CD1c-positive myeloid dendritic cell (primary cell): ENCODE measurements around the gene DGLUCY.
"Not testable (repeated sequence)": the region's sequence is repeated elsewhere in the genome, so short reads cannot be mapped to it uniquely, and the experiment has no call there.

Experiments used
- DNase-seq: peaks from one replicate; pipeline ENCODE4 v3.0.0-alpha.2; 2016; ENCODE audit errors: extremely low spot score

DGLUCY gene

GRCh38 chr14:91167380-91167770 lies 53.5 kb downstream of the DGLUCY start:
- no peak for DNase-seq

DNA sequence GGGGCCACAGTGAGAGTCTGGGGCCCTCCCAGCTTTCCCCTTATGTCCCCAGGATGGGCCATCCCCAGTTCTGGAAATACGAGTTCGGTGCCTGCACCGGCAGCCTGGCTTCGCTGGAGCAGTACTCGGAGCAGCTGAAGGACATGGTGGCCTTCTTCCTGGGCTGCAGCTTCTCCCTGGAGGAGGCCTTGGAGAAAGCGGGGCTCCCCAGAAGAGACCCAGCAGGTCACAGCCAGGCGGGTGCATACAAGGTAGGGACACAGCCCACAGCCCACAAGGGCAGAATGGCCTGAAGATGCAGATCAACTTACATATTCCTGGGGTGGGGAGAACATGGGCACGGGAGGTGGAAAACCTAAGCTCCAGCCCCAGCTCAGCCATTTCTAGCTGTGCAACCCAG lies 56.1 kb downstream of the DGLUCY start:
- DNase-seq: no peak

GRCh38 chr14:91170504-91171121 lies 56.7 kb downstream of the DGLUCY start:
- DNase-seq: no peak

GRCh38 chr14:91171291-91171690 lies 57.4 kb downstream of the DGLUCY start:
- DNase-seq: no peak

DNA sequence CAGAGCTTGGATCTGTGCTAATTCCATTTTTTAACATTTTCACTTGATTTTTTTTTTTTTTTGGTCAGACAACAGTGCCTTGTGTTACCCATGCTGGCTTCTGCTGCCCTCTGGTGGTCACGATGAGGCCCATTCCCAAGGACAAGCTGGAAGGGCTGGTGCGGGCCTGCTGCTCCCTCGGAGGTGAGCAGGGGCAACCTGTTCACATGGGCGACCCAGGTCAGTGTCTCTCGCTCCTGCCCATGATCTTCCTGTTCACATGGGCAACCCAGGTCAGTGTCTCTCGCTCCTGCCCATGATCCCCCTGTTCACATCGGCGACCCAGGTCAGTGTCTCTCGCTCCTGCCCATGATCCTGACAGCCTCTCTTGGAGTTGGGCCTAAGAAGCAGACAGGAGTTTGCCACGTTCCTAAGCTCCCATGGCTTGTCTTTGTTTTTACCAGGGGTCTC lies 59.4 kb downstream of the DGLUCY start:
- peak; percentile 69 for DNase-seq

GRCh38 chr14:91173904-91174303 lies 60.0 kb downstream of the DGLUCY start:
- no peak for DNase-seq

- no peak for DNase-seq
Observed at GRCh38 chr14:91175291-91176201, 61.7 kb downstream of the DGLUCY start.

DNA sequence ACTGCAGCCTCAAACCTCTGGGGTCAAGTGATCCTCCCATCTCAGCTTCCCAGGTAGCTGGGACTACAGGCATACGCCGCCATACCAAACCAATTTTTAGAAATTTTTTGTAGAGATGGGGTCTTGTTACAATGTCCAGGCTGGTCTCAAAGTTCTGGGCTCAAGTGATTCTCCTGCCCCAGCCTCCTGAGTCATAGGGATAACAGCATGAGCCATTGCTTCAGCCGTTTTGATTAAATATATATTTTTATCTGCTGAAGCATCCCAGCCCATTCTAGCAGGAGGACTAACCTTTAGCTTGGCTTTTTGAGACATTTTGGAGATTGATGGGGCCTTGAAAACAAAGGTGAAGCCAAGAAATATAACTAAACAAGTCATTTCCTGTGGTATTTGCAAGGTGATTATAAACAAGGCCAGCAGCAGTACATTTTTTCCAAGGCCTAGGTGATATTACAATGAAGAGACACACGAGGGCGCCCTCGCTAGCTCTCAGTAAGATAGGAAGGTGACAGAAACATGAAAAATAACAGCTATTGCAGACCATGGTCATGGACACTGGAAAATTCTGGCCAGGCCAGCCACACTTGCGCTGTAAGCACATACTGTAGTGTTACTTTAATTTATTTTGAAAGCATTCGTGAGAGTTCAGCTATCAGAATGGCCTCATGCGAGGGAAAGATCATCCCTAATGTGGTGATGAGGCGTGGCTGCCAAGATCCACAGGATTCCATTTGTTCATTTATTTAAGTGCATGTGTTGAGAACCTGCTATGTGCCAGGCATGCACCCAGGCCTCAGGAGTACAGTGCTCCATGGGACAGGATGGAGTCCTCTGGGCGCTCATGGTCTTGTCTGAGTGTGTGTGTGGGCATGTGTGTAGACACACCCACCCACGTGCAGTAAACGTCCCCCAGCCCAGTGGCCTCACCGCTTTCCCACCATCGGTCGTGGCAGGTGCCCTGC lies 63.5 kb downstream of the DGLUCY start:
- peak; percentile 76 for DNase-seq

GRCh38 chr14:91180611-91181010 lies 66.7 kb downstream of the DGLUCY start:
- no peak for DNase-seq

DNA sequence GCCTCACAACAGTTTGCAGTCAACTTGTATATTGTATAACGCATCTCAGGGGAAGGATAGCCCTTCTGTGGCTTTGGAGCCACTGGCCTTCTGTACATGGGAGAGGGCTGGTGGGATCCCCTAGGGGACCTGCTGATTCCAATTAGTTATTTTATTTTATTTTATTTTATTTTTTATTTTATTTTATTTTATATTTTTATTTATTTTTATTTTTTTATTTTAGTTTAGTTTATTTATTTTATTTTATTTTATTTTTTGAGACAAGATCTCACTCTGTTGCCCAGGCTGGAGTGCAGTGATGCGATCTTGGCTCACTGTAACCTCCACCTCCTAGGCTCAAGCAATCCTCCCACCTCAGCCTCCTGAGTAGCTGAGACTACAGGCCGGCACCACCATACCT lies 68.9 kb downstream of the DGLUCY start:
- DNase-seq: not testable (repeated sequence)

GRCh38 chr14:91184559-91184958 lies 70.7 kb downstream of the DGLUCY start:
- no peak for DNase-seq

DNA sequence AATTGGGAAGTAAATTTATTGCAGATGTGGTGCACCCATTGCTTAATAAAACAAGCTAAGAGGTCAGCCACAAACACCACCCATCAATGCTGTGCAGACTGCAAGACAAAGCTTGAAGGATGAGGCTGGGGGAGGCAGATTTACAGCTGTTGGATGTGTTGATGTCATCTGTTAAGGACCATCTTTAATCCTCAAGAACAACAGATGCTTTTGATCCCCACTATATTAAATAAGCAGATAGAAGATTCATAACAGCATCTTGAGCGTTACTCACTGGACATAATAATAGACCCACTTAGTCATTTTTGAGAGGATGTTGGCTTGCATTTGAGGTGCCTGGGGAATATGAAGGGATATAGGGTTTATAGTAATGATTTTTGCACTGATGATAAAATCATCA lies 71.8 kb downstream of the DGLUCY start:
- DNase-seq: no peak

DNA sequence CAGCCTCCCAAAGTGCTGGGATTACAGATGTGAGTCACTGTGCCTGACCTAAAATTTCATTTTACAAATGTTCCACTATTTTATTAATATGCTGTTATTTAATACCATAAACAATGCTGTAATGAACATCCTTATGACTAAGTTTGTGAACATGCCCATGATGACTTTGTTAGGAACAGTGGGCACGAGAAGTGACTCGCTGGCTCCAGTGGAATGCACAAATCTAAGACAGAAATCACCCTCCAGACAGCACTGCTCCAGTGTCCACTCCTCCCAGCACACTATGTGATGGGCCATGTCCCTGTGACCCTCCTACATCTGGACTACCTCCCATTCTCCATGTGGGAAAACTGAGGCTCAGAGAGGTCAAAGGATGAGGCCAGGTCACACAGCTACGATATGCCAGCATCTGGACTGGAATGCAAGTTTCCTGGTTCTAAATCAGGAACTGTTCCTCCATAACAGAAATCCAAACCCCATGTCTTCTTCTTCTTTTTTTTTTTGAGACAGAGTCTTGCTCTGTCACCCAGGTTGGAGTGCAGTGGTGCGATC lies 72.7 kb downstream of the DGLUCY start:
- DNase-seq: no peak

DNA sequence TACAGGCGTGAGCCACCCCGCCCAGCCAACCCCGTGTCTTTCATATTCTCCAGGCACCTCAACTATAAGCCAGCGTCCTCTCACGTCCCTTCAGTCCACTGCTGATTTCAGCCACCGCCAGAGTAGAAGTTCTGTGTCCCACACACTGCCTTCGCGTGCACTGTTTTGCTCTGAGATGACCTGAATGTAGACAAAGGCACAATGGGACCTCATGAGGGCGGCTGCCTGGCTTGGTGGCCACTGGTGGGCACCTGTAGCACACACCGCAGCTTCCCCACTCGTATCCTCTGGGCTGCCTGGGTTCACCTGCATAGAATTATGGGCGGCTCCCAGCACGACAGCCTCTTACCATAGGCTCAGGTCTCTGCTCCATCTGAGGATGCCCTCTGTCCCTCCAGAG lies 73.4 kb downstream of the DGLUCY start:
- DNase-seq: no peak

DNA sequence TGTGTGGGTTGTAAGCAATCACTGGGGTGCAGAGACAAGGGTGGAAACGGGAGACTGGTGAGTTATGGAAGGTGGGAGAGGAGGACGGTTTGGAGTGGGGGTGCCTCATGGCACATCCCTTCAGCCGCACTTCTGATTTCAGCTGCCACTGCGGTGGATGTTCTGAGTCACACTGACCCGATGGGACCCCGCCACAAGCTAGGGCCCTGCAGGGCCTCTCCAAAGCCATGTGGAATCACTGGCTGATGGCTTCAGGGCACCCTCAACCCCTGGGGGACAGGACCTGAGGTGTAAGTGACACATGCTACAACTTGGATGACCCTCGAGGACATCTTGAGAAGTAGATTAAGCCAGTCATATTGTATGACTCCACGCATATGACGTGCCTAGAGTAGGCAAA lies 77.0 kb downstream of the DGLUCY start:
- no peak for DNase-seq

DNA sequence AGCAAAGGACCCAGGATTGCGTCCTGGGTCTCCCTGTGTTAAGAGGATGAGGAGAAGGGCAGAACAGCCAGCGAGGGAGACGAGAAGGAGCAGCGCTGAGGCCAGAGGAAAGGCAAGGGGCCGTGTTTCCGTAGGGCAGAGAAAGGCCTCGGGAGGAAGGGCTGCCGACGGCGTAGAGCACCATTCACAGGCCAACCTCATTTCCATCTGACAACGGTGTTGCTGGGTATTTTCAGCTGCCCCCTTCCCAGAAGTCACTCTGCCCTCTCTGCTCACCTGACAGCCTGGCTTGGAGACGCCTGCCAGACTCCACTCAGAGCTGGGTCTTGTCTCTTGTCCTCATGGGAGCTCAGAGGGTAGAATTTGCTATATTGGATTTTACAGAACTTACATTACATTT lies 79.2 kb downstream of the DGLUCY start:
- no peak for DNase-seq

GRCh38 chr14:91195881-91196280 lies 82.0 kb downstream of the DGLUCY start:
- no peak for DNase-seq

DNA sequence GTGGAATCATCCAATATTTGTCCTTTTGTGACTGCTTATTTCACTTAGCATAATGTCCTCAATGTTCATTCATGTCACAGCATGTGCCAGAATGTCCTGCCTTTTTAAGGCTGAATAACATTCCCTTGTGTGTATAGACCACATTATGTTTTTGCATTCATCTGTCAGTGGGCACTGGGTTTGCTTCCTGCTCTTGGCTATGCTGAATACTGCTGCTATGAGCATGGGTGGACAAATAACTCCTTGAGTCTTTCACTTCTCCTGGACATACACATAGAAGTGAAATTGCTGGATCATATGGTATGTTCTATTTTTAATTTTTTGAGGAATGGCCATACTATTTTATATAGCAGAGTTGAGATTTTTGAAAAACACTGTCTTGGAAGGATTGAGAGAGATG lies 83.8 kb downstream of the DGLUCY start:
- no peak for DNase-seq

- not testable (repeated sequence) for DNase-seq
Observed at GRCh38 chr14:91200802-91201201, 86.9 kb downstream of the DGLUCY start.

DNA sequence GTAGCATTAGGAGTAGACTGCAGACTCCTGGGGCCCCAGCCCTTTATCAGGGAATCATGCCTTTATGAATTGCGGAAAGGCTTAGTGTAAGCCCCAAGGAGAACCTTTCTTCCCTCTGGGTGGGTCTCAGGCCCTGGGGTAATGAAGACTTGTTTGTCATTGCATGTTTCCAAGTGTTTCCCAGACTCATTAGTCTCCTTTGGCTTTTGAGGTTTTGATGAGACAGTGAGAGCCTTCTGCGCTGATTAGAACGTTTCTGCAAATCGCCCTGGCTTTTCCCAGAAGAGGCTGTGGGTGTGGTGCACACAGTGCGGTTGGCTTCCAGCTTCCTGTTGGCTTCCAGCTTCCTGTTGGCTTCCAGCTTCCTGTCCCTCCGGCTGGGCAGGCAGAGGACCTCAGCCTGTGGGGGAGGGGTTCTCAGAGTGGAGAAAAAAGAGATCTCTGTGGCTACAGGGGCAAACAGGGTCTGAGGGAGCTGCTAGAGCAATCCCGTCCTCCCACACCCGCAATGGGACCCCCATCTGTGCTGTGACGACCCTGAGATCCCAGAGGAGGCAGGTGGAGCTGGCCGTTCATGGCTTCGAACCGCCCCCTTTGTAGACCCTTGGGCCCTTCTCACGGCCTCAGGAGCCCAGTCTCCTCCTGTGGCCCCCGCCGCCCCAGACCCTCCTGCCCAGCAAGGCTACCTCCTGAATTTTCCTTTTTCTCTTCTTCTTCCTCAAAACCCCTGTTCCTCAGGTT lies 88.5 kb downstream of the DGLUCY start:
- peak; percentile 53 for DNase-seq

- no peak for DNase-seq
Observed at GRCh38 chr14:91204657-91205056, 90.8 kb downstream of the DGLUCY start.
